Astrocyte of the cerebellum (primary cell): ENCODE measurements around the gene LRSAM1.

Source experiments
- DNase-seq: peaks from one replicate; pipeline ENCODE4 v3.0.0-alpha.2; 2011; ENCODE audit warnings: low read depth
- H3K4me3 ChIP-seq: 2 replicates; pipeline ENCODE4 v1.5.1; 2011; ENCODE audit warnings: mild to moderate bottlenecking, low read depth, low read length, moderate library complexity
- CTCF ChIP-seq: IDR thresholded peaks from 2 replicates; pipeline ENCODE4 v1.5.1; 2012; ENCODE audit warnings: low read length, low read depth, moderate library complexity, mild to moderate bottlenecking; ENCODE audit errors: missing control alignments
- in situ Hi-C: cut with HindIII; loops from 2 replicates; pipeline ENCODE4 v1.10.0; 2017; ENCODE audit warnings: low sequenced_read_pairs

Gene LRSAM1

GRCh38 chr9:127535396-127535795, 84.1 kb downstream of the LRSAM1 start:
- in situ Hi-C loops: no loop called here

GRCh38 chr9:127535834-127536233, 84.5 kb downstream of the LRSAM1 start:
- in situ Hi-C loops: no loop called here
- no peak for TF ChIP-seq CTCF
- no peak for DNase-seq
- H3K4me3 ChIP-seq: no peak overlapping the region

More at GRCh38 chr9:127535396-127535795, 84.1 kb downstream of the LRSAM1 start:
- no peak for DNase-seq
- no peak for TF ChIP-seq CTCF
- H3K4me3 ChIP-seq: no peak overlapping the region

- in situ Hi-C loops: no loop called here
- no peak for TF ChIP-seq CTCF
- H3K4me3 ChIP-seq: no peak overlapping the region
- no peak for DNase-seq
These were observed 85.2 kb downstream of the LRSAM1 start for GRCh38 chr9:127536499-127536898.

- no peak overlapping the region for H3K4me3 ChIP-seq
- TF ChIP-seq CTCF: no peak
- in situ Hi-C loops: no loop called here
- no peak for DNase-seq
These were observed 85.7 kb downstream of the LRSAM1 start for GRCh38 chr9:127537014-127537413.

- TF ChIP-seq CTCF: peak; percentile 60
- no peak overlapping the region for H3K4me3 ChIP-seq
- in situ Hi-C loops: no loop called here
- DNase-seq: no peak
These were observed 86.5 kb downstream of the LRSAM1 start for GRCh38 chr9:127537792-127538191.

GRCh38 chr9:127538849-127539258, 87.5 kb downstream of the LRSAM1 start:
- DNase-seq: no peak
- no peak for TF ChIP-seq CTCF
- H3K4me3 ChIP-seq: no peak overlapping the region
- in situ Hi-C loops: no loop called here
